Activated T-cell treated with anti-CD3 and anti-CD28 coated beads, Interleukin-2, amount 50 U/mL, for 72 hours (primary cell): ENCODE results near the gene RGL4. TPM values are rescaled to one million over a fixed set of nuclear protein-coding genes. Genes with fewer than 3 reads are reported as not detected.

Experiments used
- ATAC-seq, 2 donors: fragments of 150-1000 bp; cut with Tn5 transposase; replicated peaks in 1 of 2; 2 replicates each; pipeline ENCODE4 v1.10.0; 2021; ENCODE audit warnings: moderate library complexity in 2 of 2, mild to moderate bottlenecking in 1 of 2
- DNase-seq, 2 donors: peaks; one replicate each; pipeline ENCODE4 v3.0.0; 2021 to 2022; ENCODE audit warnings: mixed read lengths in 1 of 2
- H3K27ac Mint-ChIP-seq: one replicate; pipeline ENCODE4 v1.8.0; 2022; ENCODE audit warnings: mild to moderate bottlenecking, moderate library complexity, mixed read lengths
- H3K27me3 Mint-ChIP-seq: one replicate; pipeline ENCODE4 v1.8.0; 2022; ENCODE audit warnings: low read depth, mixed read lengths
- H3K36me3 Mint-ChIP-seq, 2 donors: one replicate each; pipeline ENCODE4 v1.8.0; 2022; ENCODE audit warnings: mixed read lengths in 2 of 2, mild to moderate bottlenecking in 1 of 2; ENCODE audit not compliant: insufficient read depth in 2 of 2
- H3K4me1 Mint-ChIP-seq: one replicate; pipeline ENCODE4 v1.8.0; 2022; ENCODE audit warnings: low read depth, mixed read lengths
- H3K4me3 Mint-ChIP-seq, 2 donors: one replicate each; pipeline ENCODE4 v1.8.0; 2022; ENCODE audit warnings: mild to moderate bottlenecking in 2 of 2, mixed read lengths in 2 of 2, moderate library complexity in 2 of 2
- H3K9me3 Mint-ChIP-seq, 2 donors: one replicate each; pipeline ENCODE4 v1.8.0; 2022; ENCODE audit warnings: mixed read lengths in 2 of 2
- total RNA-seq, 2 donors: library from RNA; stranded (reverse); gene quantifications; one replicate each; pipeline ENCODE4 v1.2.3, GENCODE V29; 2022

RGL4 gene
- total RNA-seq, 2 donors from 2014 or later: 22.7 to 22.9 TPM

DNA sequence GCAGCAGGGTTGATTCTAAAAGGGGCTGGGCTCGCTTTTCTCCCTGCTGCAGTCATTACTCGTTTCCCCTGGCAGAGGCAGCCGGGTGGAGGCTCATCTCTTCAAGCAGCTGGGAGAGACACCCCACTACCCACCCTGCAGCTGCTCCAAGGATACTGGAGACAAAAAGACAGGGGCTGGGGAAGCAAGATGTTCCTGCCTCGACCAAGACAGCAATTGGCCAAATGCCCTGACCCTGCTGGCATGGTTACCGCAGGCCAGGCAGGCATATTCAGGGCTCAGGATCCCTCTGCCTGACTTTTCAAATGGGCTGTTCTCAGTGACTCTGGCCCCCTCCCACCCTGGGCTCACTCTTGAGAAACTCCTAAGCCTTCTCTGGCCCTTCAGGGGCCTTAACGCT is 6.8 kb upstream of the RGL4 start:
- Mint-ChIP-seq H3K27ac (no peak overlapping the region), H3K9me3 (no peaks in the 10 kb centered on the region), H3K27me3 (no peaks in the 10 kb centered on the region), H3K4me1 (peaks cover 8% of the 10 kb centered on the region), H3K4me3 (no peak overlapping the region), H3K36me3 (no peaks in the 10 kb centered on the region)
- ATAC-seq: no peak
- no peak for DNase-seq

DNA sequence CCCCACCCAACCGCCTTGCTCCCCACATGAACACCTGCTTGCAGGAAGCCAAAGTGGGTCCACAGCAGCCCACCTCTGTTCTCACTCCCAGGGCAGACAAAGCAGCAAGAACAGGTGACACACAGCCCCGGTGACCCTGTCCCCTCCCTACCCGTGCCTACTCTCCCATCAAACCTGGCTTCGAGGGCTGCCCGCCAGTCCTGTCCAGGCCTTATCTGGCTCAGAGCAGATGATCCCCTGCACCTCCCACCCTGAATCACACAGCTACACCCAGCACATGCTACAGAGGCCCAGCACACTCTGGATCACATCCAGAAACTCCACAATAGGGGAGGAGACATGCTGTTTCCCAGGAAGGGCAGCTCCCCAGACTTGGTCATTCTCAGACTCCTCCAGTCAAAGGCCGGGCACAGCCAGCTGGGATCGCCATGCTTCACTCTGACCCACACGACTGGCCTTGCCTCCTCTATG is 6.2 kb upstream of the RGL4 start:
- Mint-ChIP-seq H3K4me3 (no peak overlapping the region), H3K9me3 (no peaks in the 10 kb centered on the region), H3K36me3 (no peaks in the 10 kb centered on the region), H3K4me1 (peaks cover 8% of the 10 kb centered on the region), H3K27me3 (no peaks in the 10 kb centered on the region), H3K27ac (no peak overlapping the region)
- ATAC-seq: no peak
- DNase-seq: no peak

GRCh38 chr22:23685205-23685784 is 5.5 kb upstream of the RGL4 start:
- H3K27me3 Mint-ChIP-seq: no peaks in the 10 kb centered on the region
- DNase-seq (no peak), ATAC-seq (no peak)
- peaks cover 8% of the 10 kb centered on the region for H3K4me1 Mint-ChIP-seq
- no peak overlapping the region for H3K27ac Mint-ChIP-seq
- peaks cover 0 to 3% of the 10 kb centered on the region in 2 donors for H3K36me3 Mint-ChIP-seq
- no peak overlapping the region for H3K4me3 Mint-ChIP-seq
- no peaks in the 10 kb centered on the region for H3K9me3 Mint-ChIP-seq

- Mint-ChIP-seq H3K36me3 (peaks cover 0 to 3% of the 10 kb centered on the region in 2 donors), H3K27ac (peak overlapping the region; percentile 16), H3K4me1 (peaks cover 8% of the 10 kb centered on the region), H3K9me3 (no peaks in the 10 kb centered on the region), H3K4me3 (no peak overlapping the region), H3K27me3 (no peaks in the 10 kb centered on the region)
- ATAC-seq (no peak), DNase-seq (no peak)
Measured at GRCh38 chr22:23686416-23687024, 4.3 kb upstream of the RGL4 start.

DNA sequence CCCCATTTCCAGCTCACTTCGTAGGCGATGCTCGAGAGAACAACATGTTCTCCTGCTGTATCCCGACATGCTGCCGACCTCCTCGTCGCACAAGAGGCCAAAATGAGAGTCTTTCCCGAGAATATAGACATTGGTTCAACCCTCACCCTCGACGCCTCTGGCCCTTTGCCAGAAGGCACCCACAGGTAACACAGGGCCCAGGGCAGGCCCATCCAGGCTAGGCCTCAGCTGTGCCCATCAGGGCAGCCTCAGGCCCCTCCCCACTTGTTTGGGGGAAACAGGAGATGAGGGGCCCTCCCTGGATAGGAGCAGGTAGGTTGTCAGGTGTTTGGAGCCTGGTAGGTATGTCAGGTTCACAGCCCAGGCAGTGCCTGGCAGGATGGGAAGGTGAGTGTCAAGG is 2.7 kb upstream of the RGL4 start:
- no peak for ATAC-seq
- Mint-ChIP-seq H3K27me3 (no peaks in the 10 kb centered on the region), H3K36me3 (peaks cover 0 to 5% of the 10 kb centered on the region in 2 donors), H3K4me3 (no peak overlapping the region), H3K27ac (no peak overlapping the region), H3K4me1 (peaks cover under 1% of the 10 kb centered on the region), H3K9me3 (no peaks in the 10 kb centered on the region)
- DNase-seq: no peak

DNA sequence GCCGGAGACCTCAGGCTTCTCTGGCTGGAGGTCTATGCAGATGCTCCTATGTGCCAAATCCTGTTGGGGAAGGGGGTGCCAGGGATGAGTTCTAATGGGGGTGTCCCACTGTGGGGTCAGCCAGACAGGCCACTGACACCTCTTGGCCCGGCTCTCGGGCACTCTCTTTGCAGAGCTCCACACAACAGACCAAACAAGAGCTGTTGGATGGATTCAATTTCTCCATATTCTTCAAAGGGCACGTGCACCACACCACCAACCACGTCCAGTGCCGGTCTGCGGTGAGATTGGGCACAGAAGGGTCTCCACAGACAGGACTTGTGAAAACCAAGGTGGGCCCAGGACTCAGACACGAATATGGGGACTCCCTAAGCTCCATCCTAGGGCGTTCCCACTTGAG is 2.2 kb upstream of the RGL4 start:
- H3K4me1 Mint-ChIP-seq: no peaks in the 10 kb centered on the region
- no peaks in the 10 kb centered on the region for H3K27me3 Mint-ChIP-seq
- no peak for ATAC-seq
- H3K4me3 Mint-ChIP-seq: no peak overlapping the region
- no peak for DNase-seq
- H3K36me3 Mint-ChIP-seq: peaks cover 0 to 6% of the 10 kb centered on the region in 2 donors
- H3K9me3 Mint-ChIP-seq: no peaks in the 10 kb centered on the region
- no peak overlapping the region for H3K27ac Mint-ChIP-seq

DNA sequence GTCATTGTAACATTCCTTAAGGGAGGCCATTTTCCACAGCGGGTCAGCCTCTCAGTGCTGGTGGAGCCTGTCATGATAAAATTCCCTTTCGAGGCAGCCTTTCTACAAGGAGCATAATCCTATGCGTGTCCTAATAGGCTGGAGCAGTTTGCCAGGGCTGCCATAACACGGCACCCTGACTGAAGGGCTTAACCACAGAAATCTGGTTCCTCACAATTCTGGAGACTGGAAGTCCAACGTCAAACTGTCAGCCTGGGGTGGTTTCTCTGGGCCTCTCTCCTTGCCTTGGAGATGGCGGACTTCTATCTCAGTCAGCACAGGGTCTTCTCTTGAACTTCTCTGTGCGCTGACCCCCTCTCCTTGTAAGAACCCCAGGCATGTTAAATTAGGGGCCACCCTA is 1.4 kb upstream of the RGL4 start:
- no peaks in the 10 kb centered on the region for H3K27me3 Mint-ChIP-seq
- peaks cover 3 to 10% of the 10 kb centered on the region in 2 donors for H3K36me3 Mint-ChIP-seq
- H3K4me3 Mint-ChIP-seq: no peak overlapping the region
- H3K27ac Mint-ChIP-seq: no peak overlapping the region
- no peak for DNase-seq
- peaks cover 3% of the 10 kb centered on the region for H3K4me1 Mint-ChIP-seq
- no peak for ATAC-seq
- no peaks in the 10 kb centered on the region for H3K9me3 Mint-ChIP-seq

DNA sequence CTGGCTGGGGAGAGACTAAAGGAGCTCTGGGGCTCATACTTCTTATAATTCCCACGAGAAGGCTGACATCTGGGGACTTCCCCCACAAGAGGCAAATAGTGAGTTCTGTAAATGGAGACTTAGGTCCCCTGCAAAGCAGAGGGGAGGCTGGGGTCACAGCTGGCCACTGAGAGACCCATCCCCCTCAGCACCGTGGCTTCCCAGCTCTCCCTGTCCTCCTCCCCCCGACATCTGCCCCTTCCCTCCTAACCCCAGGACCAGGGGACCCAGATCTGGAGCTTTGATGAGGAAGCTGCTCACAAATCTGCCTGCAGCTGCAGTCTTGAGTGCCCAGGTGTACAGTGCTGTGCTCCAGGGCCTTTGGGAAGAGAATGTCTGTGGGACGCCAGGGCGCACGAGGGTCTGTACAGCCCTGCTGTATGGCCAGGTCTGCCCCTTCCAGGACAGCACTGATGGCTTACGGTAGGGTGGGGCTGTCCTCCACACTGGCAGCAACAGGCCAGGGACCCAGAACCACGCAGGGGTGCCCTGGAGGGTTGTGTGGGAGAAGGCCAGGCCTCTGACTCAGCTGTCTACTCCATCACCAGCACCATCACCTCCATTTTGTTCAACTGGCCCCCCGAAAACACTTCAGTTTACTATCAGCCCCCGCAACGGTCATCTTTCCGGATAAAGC is 1.1 kb downstream of the RGL4 start:
- Mint-ChIP-seq H3K36me3 (peaks cover 6 to 13% of the 10 kb centered on the region in 2 donors), H3K9me3 (no peaks in the 10 kb centered on the region), H3K4me3 (no peak overlapping the region), H3K27ac (no peak overlapping the region), H3K4me1 (peaks cover 27% of the 10 kb centered on the region), H3K27me3 (no peaks in the 10 kb centered on the region)
- DNase-seq: no peak
- no peak for ATAC-seq

DNA sequence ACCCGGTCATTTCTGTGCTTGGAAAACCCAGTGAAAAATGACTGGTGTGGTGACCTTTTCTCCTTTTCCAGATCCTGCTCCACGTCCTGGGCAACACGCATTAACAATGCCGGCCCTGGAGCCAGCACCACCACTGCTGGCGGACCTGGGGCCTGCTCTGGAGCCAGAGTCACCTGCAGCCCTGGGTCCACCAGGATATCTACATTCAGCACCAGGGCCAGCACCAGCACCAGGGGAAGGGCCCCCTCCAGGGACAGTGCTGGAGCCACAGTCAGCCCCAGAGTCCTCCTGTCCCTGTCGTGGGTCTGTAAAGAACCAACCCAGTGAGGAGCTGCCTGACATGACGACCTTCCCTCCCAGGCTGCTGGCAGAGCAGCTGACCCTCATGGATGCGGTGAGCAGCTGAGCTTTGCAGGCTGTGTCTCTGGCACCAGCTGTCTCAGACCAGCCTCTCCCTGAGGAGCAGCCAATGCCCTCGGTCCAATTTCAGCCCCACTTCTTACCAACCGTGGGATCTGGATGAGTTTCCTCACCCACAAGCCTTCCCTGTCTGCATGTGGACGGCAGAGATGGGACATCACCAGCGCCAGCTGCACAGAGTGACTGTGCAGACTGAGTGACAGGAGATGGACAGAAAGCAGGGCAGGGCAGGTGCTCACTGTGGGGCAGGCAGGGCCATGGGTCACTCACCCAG is 1.9 kb downstream of the RGL4 start:
- DNase-seq (no peak), ATAC-seq (no peak)
- no peak overlapping the region for H3K27ac Mint-ChIP-seq
- peaks cover 36% of the 10 kb centered on the region for H3K4me1 Mint-ChIP-seq
- no peaks in the 10 kb centered on the region for H3K9me3 Mint-ChIP-seq
- H3K4me3 Mint-ChIP-seq: no peak overlapping the region
- H3K27me3 Mint-ChIP-seq: no peaks in the 10 kb centered on the region
- H3K36me3 Mint-ChIP-seq: peaks cover 6 to 13% of the 10 kb centered on the region in 2 donors

- Mint-ChIP-seq H3K36me3 (peaks cover 6 to 18% of the 10 kb centered on the region in 2 donors), H3K4me3 (no peak overlapping the region), H3K27ac (no peak overlapping the region), H3K9me3 (no peaks in the 10 kb centered on the region), H3K4me1 (peaks cover 38% of the 10 kb centered on the region), H3K27me3 (no peaks in the 10 kb centered on the region)
- ATAC-seq: no peak
- DNase-seq: no peak
Measured at GRCh38 chr22:23693979-23694680, 3.3 kb downstream of the RGL4 start.

DNA sequence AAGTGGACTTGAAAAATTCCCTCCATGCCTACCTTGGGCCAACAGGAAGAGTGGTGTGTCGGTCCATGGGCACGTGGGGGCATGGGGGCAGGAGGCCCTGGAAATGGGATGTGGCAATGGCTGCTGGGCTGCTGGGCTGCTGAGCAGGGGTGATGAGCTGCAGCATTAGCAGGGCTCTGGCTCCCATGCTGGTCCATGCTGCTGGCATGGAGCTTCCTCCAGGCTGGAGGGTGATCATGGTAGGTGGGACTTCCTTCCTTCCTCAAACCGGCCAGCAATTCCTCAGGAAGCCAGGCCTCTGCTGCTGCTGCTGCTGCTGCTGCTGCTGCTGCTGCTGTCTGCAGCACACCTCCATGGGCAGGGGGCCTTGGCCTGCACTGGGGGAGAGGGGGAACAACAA is 4.3 kb downstream of the RGL4 start:
- H3K4me3 Mint-ChIP-seq: peak overlapping the region; percentile 25 to 100
- H3K4me1 Mint-ChIP-seq: peaks cover 46% of the 10 kb centered on the region
- ATAC-seq (no peak), DNase-seq (no peak)
- no peaks in the 10 kb centered on the region for H3K9me3 Mint-ChIP-seq
- no peaks in the 10 kb centered on the region for H3K27me3 Mint-ChIP-seq
- H3K27ac Mint-ChIP-seq: no peak overlapping the region
- H3K36me3 Mint-ChIP-seq: peaks cover 9 to 26% of the 10 kb centered on the region in 2 donors

GRCh38 chr22:23695571-23696325 is 4.9 kb downstream of the RGL4 start:
- Mint-ChIP-seq H3K9me3 (no peaks in the 10 kb centered on the region), H3K4me1 (peaks cover 52% of the 10 kb centered on the region), H3K27me3 (no peaks in the 10 kb centered on the region), H3K4me3 (peak overlapping the region; percentile 99 to 100), H3K36me3 (peaks cover 15 to 31% of the 10 kb centered on the region in 2 donors), H3K27ac (peak overlapping the region; percentile 100)
- no peak for ATAC-seq
- DNase-seq: no peak
